Suppressor macrophage treated with lipopolysaccharide for 1 hour (primary cell): ENCODE data around the gene GTPBP2.
"Not testable (repeated sequence)": the region's sequence is repeated elsewhere in the genome, so short reads cannot be mapped to it uniquely, and the experiment has no call there.

ENCODE experiments used
- DNase-seq, 3 donors: peaks; one replicate each; pipeline ENCODE4 v3.0.0-alpha.2; 2020 to 2022

Gene GTPBP2

DNA sequence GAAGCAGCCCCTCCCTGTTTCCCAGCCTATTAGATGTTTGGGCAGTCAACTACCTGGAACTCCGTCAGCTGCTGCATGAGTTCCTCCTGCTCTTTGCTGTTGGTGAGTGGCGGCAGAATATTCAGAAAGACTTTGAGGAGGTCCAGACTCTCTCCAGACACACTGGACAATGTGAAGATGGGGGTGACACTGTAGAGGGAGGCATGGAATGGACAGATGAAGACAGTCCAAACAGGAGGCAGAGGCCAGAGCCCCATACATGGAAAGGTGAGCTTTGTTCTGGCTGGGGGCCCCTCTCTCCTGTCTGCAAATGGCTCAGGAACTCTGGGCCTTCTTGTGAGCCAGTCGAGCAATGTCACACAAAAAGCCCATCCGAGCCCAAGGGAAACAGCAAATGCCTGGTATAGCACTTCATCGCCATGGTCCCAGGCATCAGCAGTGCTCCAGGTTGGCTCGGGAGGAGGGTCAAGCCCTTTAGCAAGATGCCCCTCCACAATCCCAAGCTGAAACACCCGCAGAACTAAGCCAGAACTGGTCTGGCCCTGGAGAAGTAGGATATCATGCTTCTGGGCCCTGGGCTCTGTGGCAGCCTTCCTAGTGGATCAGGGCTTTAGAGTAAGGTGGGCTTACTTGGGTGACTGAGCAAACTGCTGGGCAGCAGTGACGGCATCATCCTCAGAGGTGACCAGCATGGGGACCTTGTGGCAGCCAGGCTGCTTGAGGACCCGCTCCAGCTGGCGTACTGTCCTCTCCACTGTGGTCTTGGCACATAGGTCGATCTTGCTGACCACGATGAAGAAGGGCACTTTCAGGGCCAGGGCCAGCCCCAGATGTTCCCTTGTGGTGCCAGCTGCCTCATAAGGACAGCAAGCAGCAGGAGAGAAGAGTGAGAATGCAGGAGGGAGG lies 4.9 kb downstream of the GTPBP2 start:
- DNase-seq: no peak

DNA sequence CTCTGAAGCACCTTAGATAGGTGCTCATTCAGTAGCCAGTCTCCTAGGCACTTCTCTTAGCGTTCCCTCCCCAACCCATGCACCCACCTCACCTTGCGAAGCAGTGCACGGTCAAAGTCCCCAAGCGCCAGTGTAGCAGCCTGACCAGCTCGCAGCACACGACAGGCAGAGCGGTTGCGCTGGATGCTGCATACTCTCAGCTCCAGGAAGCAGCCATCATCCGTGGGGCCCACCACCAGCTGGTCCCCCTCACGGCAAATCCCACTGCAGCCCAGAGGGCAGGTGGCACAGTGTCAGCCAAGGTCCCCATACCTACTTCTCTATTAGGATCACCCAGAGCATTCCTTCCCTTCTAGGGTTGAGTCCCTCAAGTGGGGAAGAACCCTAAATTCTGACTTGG lies 6.5 kb downstream of the GTPBP2 start:
- DNase-seq: no peak

DNA sequence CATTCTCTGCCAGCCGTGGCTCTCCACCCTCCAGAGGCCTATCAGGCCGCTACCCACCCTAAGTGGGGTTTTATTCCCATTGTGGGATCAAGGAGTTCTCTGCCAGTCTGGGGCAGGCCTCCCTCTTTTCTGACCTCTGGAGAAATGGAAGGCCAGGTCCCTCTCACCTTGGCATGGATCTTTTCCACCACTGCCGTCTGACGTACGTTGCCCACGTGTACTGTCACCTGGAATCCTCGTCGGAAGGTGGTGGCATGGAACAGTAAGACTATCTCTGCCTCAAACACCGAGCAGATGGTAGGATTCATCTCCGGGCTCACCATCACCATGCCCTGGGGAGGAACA lies 7.3 kb downstream of the GTPBP2 start:
- DNase-seq: no peak

DNA sequence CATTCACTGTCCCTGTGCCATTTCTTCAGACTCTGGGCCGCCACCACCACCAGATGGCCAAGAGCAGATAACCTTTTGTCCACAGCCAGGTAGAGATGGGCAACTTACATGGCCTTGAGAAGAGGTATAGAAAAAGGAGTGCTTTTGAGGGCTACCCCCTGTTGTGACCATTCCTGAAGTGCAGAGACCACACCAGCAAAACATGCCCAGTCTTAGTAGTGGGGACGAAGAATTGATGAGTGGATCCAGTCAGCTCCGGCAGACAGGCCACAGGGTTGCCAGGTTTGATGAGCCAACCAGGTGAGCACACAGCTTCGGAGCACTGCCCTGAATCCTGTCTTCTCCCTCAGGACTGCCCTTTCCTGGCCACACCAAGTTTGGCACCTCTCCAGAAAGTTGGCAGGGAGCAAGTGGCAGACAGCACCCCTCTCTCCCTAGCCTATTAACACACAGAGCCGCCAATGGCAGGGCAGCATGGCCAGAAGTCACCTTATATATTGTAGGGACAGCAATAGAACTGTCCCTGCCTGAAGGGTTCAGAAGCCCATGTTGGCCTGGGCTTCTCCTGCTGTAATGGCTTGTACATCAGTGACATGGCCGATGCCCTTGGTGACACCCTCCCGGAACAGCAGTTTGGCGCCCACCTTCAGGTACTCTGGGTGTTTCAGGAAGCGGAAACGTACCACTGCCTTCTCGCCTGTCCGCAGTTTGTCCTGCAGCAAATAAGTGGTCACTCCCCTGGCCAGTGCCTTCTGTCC lies 7.8 kb downstream of the GTPBP2 start:
- no peak for DNase-seq

DNA sequence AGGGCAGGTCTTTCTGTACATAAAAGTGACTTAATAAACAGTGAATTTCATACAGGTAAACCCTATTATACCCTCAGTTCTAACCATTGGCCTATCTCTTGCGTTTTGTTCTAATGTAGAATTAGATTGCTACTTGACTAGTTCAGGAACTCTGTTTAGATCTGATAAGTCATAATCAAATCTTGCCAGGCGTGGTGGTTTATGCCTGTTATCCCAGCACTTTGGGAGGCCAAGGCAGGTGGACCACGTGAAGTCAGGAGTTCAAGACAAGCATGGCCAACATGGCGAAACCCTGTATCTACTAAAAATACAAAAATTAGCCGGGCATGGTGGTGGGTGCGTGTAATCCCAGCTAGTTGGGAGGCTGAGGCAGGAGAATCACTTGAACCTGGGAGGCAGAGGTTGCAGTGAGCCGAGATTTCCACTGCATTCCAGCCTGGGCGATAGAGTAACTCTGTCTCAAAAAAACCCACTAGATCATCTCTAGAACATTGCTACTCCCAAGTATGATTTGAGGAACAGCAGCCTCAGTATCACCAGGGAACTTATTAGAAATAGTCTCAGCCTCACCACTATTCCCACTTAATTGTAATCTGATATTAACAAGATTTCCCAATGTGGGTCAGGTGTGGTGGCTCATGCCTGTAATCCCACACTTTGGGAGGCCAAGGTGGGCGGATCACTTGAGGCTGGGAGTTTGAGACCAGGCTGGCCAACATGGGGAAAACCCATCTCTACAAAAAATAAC lies 12.2 kb downstream of the GTPBP2 start:
- DNase-seq: no peak

DNA sequence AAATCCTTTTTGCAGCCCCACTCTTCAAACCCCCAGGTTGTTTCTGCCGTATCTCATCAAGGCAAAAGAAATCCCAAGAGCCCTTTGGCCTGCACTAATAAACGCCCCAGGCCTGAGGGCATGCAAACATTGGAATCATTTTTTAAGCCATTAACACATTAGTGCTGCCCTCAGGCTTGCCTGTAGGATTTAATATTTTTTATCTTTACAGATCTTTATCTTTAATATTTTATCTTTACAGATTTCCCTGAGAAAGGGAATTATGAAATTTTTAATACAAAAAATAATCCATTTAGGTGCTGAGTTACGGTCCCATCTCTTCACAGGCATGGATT lies 14.7 kb downstream of the GTPBP2 start:
- no peak for DNase-seq

DNA sequence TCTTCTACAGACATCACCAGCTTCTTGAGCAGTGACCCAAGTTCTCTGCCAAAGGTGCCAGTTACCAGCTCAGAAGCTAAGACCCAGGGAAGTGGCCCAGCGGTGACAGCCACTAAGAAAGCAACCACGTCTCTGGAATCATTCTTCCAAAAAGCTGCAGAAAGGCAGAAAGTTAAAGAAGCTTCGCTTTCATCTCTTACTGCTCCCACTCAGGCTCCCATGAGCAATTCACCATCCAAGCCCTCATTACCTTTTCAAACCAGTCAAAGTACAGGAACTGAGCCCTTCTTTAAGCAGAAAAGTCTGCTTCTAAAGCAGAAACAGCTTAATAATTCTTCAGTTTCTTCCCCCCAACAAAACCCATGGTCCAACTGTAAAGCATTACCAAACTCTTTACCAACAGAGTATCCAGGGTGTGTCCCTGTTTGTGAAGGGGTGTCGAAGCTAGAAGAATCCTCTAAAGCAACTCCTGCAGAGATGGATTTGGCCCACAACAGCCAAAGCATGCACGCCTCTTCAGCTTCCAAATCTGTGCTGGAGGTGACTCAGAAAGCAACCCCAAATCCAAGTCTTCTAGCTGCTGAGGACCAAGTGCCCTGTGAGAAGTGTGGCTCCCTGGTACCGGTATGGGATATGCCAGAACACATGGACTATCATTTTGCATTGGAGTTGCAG lies 15.2 kb downstream of the GTPBP2 start:
- no peak for DNase-seq

DNA sequence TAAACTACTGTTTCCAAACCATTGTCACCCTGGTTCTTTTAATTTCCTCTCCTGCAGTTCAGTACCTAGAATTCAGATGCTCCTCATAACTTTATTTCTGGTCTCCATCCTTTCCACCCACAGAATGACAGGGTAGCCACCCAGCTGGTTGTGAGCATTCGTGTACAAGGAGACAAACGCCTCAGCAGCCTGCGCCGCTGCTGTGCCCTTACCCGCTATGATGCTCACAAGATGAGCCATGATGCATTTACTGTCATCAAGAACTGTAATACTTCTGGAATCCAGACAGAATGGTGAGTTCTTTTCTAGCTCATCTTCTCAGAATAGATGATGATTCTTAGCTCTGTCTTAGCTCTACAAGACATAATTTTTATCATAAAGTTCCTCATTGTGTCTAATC lies 18.6 kb downstream of the GTPBP2 start:
- no peak for DNase-seq

DNA sequence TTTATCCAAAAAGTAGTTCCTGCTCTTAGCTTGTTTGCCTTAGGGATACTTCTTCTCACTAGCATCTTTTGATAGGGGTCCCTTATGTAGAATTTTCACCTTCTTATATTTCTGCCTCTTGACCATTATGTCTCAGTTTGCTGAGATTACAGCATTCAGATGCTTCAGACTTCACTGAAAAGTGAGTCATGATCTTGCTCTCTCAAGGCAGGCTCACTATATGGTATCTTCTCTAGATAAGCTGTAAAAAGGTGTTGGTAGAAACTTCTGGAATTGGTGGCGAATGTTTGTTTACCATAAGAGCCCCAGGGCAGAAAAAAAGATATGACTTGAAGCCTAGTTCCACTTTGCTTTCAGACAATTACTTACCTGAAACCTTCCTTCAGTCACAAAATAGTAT lies 19.7 kb downstream of the GTPBP2 start:
- no peak for DNase-seq

DNA sequence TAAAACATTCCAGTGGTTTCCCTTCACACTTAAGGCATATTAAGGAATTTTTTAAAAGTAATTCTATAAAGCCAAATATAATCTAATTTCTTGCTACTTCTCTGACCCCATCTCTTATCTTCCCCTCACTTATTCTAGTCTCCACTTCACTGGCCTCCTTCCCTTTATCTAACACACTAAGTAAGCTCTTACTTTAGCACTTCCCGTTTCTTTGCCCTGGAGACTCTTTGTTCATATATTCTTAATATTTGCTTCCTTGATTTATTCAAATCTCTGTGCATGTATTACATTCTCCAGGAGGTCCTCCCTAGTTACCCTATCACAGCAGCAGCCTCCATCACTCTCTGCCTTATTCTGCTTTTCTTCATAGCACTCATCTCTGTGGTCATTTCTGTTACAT lies 20.3 kb downstream of the GTPBP2 start:
- DNase-seq: peak; percentile 37 to 53 (median 47)

DNA sequence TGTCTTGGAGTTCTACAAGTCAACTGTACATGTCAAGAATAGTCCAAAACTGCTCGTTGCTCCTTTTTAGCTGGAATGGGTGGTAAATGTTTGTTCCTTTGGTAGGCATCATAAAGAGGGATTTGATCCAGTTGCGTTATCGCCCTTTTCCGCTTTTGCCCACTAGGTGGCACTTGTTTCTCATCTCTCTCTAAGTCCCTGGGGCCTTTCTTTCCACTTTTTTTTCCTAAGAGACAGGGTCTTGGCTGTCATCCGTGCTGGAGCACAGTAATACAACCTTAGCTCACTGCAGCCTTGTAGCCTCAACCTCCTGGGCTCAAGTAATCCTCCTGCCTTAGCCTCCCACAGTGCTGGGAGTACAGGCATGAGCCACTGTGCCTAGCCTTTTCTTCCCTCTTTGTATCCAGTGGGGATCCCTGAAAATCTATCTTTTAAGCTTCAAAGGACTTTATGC lies 20.7 kb downstream of the GTPBP2 start:
- DNase-seq: peak; percentile 75 to 79 (median 77)

DNA sequence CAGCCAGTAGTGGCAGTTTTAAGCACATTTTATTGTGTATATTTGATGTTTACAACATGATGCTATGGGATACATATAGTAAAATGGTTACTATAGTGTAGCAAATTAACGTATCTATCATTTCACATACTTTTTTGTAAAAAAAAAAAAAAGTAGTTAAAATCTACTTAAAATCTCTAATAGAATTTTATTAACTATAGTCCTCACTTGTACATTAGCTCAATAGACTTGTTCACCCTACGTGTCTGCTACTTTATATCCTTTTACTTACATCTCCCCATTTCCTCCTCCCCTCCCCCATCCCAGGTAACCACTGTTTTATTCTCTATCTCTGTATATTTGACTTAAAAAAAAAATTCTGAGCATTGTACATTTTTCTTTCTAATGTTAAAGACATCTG lies 23.0 kb downstream of the GTPBP2 start:
- DNase-seq: no peak

DNA sequence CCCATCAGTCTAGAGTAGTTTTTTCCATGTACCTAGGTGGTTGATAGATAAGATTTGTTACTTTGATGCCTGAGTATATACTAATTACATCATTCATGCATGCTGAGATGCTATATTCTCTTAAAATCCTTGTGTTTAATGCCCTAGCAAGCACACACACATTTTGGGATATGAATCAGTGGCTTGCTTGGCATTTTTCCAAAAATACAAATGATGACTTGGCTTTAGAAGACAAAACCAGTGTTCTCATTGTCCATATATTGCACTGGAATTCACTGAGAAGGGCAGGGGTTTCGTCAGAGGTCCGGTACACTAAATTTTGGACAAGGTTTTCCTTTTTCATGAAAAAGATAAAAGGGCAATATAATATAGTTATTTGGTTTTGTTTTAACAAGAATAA lies 24.9 kb downstream of the GTPBP2 start:
- DNase-seq: no peak

DNA sequence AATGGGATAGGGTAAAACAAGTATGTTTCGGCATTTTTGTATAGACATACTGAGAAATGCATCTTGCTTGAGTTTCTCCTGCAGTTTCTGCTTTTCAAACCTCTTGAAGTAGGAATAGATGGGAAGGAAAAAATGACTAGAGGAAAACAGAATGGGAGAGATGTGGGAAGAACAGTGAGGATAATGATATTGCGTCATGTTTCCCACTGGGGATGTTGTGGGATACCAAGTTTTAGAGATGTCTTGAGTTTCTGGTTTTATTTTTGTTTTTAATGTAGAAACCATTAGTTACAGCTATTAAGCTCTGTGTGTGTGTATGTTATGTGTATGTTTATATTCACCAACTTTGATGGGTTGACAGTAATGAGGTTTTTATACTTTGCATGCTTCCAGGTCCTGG lies 28.5 kb downstream of the GTPBP2 start:
- no peak for DNase-seq

DNA sequence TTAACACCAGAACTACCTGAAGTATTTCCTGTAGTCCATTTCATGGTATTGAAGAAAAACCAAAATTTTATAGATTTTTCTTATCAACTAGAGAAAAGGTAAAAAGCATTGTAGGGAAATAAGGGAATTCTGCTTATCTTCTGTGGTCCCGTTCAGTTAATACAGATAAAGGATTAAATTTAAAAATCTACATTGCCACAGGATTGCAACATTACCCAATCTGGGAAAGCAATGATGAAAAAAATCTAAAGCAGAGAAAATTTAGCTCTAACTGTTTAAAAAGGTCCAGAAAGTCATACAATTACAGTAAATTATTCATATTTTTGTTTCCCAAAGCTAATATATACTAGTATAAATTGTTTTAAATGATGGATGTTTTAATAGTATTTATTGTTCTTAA lies 35.1 kb downstream of the GTPBP2 start:
- DNase-seq: no peak

DNA sequence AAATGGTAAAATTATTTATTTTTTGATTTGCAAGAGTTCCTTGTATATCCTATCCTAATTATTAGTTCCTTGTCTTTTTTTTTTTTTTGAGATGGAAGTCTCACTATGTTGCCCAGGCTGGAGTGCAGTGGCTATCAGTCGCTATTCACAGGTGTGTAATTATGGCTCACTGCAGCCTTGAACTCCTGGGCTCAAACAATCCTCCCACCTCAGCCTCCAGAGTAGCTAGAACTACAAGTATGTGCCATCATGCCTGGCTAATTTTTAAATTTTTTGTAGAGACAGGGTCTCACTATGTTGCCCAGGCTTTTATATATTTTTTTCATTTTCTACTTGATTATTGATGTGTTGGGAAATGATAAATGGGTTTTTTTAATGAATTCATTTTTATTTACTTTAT lies 39.5 kb downstream of the GTPBP2 start:
- not testable (repeated sequence) for DNase-seq

DNA sequence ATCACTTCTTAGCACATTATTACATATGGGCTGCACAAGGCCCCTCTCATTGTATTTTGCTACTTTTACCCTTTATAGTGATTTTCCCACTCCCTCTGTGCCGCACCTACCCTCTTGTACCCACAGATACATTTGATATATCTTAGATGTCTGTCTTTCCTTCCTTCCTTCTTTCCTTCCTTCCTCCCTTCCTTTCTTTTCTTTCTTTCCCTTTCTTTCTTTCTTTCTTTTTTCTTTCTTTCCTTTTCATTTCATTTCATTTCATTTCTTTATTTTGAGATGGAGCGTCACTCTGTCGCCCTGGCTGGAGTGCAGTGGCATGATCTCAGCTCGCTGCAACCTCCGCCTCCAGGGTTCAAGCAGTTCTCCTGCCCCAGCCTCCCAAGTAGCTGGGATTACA lies 40.9 kb downstream of the GTPBP2 start:
- no peak for DNase-seq

DNA sequence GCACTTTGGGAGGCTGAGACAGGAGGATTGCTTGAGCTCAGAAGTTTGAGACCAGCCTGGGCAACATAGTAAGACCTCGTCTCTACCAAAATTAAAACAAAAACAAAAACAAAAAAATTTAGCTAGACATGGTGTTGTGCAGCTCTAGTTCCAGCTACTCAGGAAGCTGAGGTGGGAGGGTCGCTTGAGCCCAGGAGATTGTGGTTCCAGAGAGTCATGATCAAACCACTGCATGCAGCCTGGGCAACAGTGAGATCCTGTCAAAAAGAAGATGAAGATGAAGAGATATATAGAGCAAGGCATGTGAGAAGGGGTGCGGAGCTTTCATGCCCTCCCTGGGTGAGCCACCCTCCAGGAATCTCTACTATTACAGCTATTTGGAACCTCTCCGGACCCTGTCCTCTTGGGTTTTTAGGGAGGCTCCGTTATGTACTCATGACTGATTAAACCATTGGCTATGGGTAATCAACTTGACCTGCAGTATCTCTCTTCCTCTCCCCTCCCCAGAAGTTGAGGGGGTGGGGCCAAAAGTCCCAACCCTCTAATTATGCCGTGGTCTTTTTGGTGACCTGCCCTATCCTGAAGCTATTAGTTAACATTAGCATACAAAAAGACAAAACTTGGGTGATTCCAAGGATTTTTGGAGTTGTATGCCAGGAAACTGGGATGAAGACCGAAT lies 44.0 kb downstream of the GTPBP2 start:
- DNase-seq: no peak

DNA sequence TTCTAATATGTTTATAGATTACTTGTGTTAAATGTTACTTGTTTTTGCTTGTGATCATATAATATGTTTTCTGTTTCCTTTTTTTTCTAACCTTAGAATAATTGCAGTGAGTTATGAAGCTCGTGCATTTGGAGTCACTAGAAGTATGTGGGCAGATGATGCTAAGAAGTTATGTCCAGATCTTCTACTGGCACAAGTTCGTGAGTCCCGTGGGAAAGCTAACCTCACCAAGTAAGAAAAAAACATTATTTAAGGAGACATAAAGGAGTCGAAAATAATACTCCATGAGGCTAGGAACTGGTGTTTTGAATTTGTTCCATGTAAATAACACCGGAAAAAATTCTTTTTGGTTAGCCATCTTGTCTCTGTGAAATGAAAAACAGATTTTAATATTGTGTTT lies 46.2 kb downstream of the GTPBP2 start:
- no peak for DNase-seq

DNA sequence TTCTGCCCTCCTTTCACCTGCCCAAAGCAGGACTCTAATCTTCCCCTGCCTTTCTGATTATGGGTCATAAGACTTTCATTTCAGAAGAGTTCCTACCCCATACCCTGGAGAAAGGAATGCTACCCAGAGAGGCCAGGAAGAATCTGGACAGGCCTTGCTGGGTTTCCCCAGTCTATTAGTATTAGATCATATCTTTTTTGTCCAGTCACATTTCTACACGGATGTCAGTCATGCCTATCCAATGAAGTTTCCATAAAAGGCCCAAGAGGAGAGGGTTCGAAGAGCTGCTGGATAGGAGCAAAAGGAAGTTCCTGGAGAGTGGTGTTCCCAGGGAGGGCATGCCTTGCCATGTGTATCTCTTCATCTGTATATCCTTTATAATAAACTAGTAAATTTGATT lies 49.9 kb downstream of the GTPBP2 start:
- DNase-seq: no peak

DNA sequence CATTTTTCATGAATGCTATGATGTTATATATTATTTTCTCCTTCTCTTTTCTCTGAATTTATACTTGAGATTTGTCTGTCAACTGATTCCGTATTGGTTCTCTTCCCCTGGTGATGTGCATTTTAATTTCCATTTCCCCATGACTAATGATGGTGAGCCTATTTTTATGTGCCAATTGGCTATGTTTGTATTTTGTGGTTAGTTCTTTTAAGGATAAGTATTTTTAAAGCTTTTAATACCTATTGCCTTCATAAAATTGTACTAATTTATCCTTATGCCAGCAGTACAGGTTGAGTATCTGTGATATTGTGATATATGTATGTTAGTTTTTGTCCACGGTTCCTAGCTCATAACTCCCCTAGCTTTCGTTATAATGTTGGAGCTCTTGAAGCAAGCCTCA lies 50.3 kb downstream of the GTPBP2 start:
- DNase-seq: peak in 1 of 3 donors; percentile 7

DNA sequence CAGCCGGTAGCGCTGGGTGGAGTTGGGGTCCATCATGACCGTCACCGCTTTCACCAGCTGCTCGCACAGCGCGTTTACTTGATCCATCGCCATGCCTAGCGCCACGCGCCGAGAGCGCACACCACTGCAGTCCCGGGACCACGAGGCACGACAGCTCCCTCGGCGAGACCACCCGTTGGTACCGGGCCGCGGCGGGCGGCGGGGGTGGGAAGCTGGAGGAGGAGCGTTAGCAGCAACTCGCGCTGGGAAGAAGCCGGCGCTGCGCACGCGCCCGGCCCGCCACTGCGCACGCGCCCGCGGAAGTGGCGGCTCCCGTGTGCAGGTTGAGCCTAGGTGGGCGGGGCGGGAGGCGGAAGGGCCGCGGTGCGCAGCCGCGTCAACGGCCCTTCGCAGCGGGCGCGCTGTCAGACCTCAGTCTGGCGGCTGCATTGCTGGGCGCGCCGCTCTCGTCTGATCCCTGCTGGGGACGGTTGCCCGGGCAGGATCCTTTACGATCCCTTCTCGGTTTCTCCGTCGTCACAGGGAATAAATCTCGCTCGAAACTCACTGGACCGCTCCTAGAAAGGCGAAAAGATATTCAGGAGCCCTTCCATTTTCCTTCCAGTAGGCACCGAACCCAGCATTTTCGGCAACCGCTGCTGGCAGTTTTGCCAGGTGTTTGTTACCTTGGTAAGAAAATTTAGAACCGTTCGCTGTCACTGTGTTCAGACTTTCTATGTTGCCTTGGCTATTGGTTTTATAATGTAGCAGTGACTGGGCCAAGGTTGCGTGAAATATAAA lies 53.1 kb downstream of the GTPBP2 start, which contains the start of the genes POLH and XPO5:
TSS of gene POLH (plus strand) at position 414 of the 780 bp plus-strand sequence. CDS start 6,135 bp downstream, outside the sequence.
TSS of gene XPO5 (minus strand) at position 267 of the 780 bp plus-strand sequence. CDS start at position 93, 174 bp downstream.
- peak; percentile 96 to 99 (median 98) for DNase-seq
